Upper lobe of left lung (tissue), 4 donors: ENCODE data around the gene MZF1.

Source experiments
- POLR2A ChIP-seq, 4 donors: fragments of 450-650 bp; IDR thresholded peaks; one replicate each; pipeline ENCODE4 v1.5.1; 2016 to 2017; ENCODE audit warnings: antibody characterized with exemption in 4 of 4, mild to moderate bottlenecking in 2 of 4
- TF ChIP-seq, protein P1 (sequence below), 6 experiments: fragments of 450-650 bp in 4 of 6; fragments of 200-600 bp in 2 of 6; sonication (generic) in 2 of 6; IDR thresholded peaks; one replicate each; pipeline ENCODE4 v1.5.1; 2016 to 2019; ENCODE audit warnings: antibody characterized with exemption in 6 of 6

- TF ChIP-seq, protein P1, sequence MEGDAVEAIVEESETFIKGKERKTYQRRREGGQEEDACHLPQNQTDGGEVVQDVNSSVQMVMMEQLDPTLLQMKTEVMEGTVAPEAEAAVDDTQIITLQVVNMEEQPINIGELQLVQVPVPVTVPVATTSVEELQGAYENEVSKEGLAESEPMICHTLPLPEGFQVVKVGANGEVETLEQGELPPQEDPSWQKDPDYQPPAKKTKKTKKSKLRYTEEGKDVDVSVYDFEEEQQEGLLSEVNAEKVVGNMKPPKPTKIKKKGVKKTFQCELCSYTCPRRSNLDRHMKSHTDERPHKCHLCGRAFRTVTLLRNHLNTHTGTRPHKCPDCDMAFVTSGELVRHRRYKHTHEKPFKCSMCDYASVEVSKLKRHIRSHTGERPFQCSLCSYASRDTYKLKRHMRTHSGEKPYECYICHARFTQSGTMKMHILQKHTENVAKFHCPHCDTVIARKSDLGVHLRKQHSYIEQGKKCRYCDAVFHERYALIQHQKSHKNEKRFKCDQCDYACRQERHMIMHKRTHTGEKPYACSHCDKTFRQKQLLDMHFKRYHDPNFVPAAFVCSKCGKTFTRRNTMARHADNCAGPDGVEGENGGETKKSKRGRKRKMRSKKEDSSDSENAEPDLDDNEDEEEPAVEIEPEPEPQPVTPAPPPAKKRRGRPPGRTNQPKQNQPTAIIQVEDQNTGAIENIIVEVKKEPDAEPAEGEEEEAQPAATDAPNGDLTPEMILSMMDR (IDR thresholded peaks at IDR 0.05), result no peak
- peak in 1 of 4 donors; percentile 29 for TF ChIP-seq POLR2A (IDR thresholded peaks at IDR 0.05)
Observed at GRCh38 chr19:58560007-58560887, 12.9 kb downstream of the MZF1 start.
